Astrocyte of the cerebellum (primary cell): ENCODE results near the gene ACAP3.

ENCODE experiments used
- DNase-seq: peaks from one replicate; pipeline ENCODE4 v3.0.0-alpha.2; 2011; ENCODE audit warnings: low read depth
- H3K4me3 ChIP-seq: 2 replicates; pipeline ENCODE4 v1.5.1; 2011; ENCODE audit warnings: mild to moderate bottlenecking, low read depth, low read length, moderate library complexity
- in situ Hi-C: cut with HindIII; loops from 2 replicates; pipeline ENCODE4 v1.10.0; 2017; ENCODE audit warnings: low sequenced_read_pairs
- TF ChIP-seq, protein P1 (sequence below): IDR thresholded peaks from 2 replicates; pipeline ENCODE4 v1.5.1; 2012; ENCODE audit warnings: low read length, low read depth, moderate library complexity, mild to moderate bottlenecking; ENCODE audit errors: missing control alignments

ACAP3 gene

GRCh38 chr1:1298861-1299685 is 8.7 kb downstream of the ACAP3 start:
- TF ChIP-seq, protein P1, sequence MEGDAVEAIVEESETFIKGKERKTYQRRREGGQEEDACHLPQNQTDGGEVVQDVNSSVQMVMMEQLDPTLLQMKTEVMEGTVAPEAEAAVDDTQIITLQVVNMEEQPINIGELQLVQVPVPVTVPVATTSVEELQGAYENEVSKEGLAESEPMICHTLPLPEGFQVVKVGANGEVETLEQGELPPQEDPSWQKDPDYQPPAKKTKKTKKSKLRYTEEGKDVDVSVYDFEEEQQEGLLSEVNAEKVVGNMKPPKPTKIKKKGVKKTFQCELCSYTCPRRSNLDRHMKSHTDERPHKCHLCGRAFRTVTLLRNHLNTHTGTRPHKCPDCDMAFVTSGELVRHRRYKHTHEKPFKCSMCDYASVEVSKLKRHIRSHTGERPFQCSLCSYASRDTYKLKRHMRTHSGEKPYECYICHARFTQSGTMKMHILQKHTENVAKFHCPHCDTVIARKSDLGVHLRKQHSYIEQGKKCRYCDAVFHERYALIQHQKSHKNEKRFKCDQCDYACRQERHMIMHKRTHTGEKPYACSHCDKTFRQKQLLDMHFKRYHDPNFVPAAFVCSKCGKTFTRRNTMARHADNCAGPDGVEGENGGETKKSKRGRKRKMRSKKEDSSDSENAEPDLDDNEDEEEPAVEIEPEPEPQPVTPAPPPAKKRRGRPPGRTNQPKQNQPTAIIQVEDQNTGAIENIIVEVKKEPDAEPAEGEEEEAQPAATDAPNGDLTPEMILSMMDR, result no peak
- no peak for DNase-seq
- in situ Hi-C loops, result loop anchor here (25.0 kb wide), 1 partner anchor 162 kb away; no protein-coding TSS in a partner anchor
- H3K4me3 ChIP-seq, result no peak overlapping the region

GRCh38 chr1:1297802-1298424 is 9.8 kb downstream of the ACAP3 start:
- H3K4me3 ChIP-seq, result no peak overlapping the region
- in situ Hi-C loops, result loop anchor here (25.0 kb wide), 1 partner anchor 161 kb away; no protein-coding TSS in a partner anchor
- no peak for DNase-seq
- TF ChIP-seq, protein P1, result no peak

GRCh38 chr1:1296070-1297061 is 11.4 kb downstream of the ACAP3 start:
- no peak overlapping the region for H3K4me3 ChIP-seq
- in situ Hi-C loops, result loop anchor here (25.0 kb wide), 1 partner anchor 159 kb away; no protein-coding TSS in a partner anchor
- TF ChIP-seq, protein P1, result no peak
- DNase-seq, result no peak

DNA sequence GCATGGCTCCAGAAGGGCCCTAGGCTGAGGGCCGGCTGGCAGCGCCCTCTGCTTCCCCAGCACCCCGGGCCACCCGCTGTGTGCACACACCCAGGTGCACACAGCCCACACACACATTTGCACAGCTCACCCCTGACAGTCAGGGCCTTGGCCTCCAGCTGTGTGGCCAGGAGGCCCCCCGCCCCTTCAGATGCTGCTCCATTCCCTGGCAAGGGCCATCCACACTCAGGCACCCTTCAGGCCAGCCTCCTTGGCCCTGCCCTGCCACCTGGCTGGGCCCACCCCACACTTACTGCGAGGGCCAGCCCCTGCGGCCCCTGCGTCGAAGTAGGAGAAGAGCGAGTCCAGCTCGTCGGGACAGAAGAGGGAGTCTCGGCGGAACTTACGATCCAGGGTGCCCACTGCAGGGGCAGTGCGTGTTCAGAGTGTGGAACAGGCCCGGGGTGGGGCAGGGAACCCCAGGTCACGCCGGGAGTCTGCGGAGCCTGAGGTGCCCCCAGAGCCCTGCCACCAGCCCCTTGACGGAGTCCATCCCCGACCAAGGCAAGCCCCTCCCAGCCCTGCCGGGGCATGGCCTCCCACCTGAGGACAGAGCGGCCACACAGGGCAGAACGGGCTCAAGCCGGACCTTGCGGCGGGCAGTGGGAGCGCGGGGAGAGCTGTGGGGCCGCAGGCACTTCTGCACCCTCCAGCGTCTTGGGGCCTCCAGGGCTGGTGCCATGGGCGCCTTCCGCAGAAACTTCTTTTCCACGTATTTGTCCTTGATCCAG is 12.4 kb downstream of the ACAP3 start:
- no peak for DNase-seq
- TF ChIP-seq, protein P1, result no peak
- no peak overlapping the region for H3K4me3 ChIP-seq
- in situ Hi-C loops, result loop anchor here (25.0 kb wide), 1 partner anchor 158 kb away; no protein-coding TSS in a partner anchor

DNA sequence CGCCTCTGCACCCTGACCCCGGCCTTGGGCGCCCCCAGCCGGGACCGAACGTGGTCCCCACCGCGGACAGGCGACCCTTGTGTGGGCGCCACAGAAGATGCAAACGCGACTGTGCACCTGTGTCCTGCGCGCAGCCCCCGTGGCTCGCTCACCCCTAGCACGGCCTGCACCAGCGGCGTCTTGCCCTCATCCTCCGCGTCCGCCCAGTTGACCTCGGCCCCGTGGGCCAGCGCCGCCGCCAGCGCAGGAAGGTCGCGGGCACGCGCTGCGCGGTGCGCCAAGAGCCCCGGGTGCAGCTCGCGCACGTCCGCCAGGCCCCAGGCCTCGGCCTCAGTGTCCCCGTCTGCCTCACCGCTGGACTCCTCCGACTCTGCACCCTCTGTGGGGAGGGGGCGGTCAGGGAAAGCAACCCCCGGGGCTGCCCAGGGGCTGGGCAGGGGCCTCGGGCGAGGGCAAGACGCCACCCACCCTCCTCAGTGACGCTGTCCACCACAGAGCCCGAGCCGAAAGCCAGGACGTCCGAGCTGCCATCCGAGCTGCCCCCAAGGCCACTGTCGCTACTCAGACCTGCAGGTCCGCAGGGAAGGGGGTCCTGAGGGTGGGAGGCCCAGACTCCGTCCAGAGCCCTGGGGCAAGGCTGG is 13.4 kb downstream of the ACAP3 start:
- in situ Hi-C loops, result loop anchor here (25.0 kb wide), 1 partner anchor 157 kb away; no protein-coding TSS in a partner anchor
- no peak overlapping the region for H3K4me3 ChIP-seq
- TF ChIP-seq, protein P1, result no peak
- DNase-seq, result no peak
